Measurements from ENCODE around the gene USHBP1. TPM values are rescaled to one million over a fixed set of nuclear protein-coding genes. Genes with fewer than 3 reads are reported as not detected.
A peak's percentile ranks its signal among the peaks of the same experiment; 100 is the strongest.

Gene USHBP1
- total RNA-seq, 4 donors from 2014 or later: 0.70 to 4.8 (median 0.73) TPM; not detected in 1

GRCh38 chr19:17205237-17206140 is 59.1 kb downstream of the USHBP1 start:
- H3K9me3 ChIP-seq: no peaks in the 10 kb centered on the region
- no peak overlapping the region for H3K4me3 ChIP-seq
- peaks cover 20 to 100% (median 24%) of the 10 kb centered on the region in 3 donors for H3K36me3 ChIP-seq
- no peaks in the 10 kb centered on the region for H3K4me1 ChIP-seq
- TF ChIP-seq POLR2A (IDR thresholded peaks at IDR 0.05) (no peak), CTCF (IDR thresholded peaks at IDR 0.05) (peak in 5 of 6 experiments; percentile 53 to 81 (median 71))
- WGBS, 2 donors: 67 to 100% methylated on average over 1 to 3 of the region's 27 CpGs
- H3K27me3 ChIP-seq: no peaks in the 10 kb centered on the region
- DNase-seq: no peak
- no peak overlapping the region for H3K27ac ChIP-seq
- intact Hi-C loops (cut with DNase I): loop anchor here (10.0 kb wide), 1 partner anchor 79 kb away; the partner anchor contains the start of gene ANKLE1

- DNase-seq: no peak
- intact Hi-C loops (cut with DNase I): loop anchor here (10.0 kb wide), 1 partner anchor 82 kb away; the partner anchor contains the start of gene ANKLE1
Observed at GRCh38 chr19:17202713-17203112, 61.8 kb downstream of the USHBP1 start.

GRCh38 chr19:17202249-17202648 is 62.3 kb downstream of the USHBP1 start:
- intact Hi-C loops (cut with DNase I): loop anchor here (10.0 kb wide), 1 partner anchor 83 kb away; the partner anchor contains the start of gene ANKLE1
- 77 to 84% methylated on average over 8 to 9 of the region's 9 CpGs for WGBS, 2 donors

More at GRCh38 chr19:17202713-17203112, 61.8 kb downstream of the USHBP1 start:
- Histone ChIP-seq H3K4me3 (no peak overlapping the region), H3K36me3 (peaks cover 20 to 100% (median 33%) of the 10 kb centered on the region in 3 donors), H3K27ac (no peak overlapping the region), H3K9me3 (no peaks in the 10 kb centered on the region), H3K4me1 (no peaks in the 10 kb centered on the region), H3K27me3 (no peaks in the 10 kb centered on the region)
- 79 to 90% methylated on average over 5 to 12 of the region's 17 CpGs for WGBS, 2 donors
- no peak for TF ChIP-seq POLR2A (IDR thresholded peaks at IDR 0.05)
- no peak for TF ChIP-seq CTCF (IDR thresholded peaks at IDR 0.05)

GRCh38 chr19:17200408-17201079 is 64.0 kb downstream of the USHBP1 start:
- DNase-seq: no peak
- H3K27ac ChIP-seq: no peak overlapping the region
- no peaks in the 10 kb centered on the region for H3K9me3 ChIP-seq
- no peaks in the 10 kb centered on the region for H3K4me1 ChIP-seq
- no peak overlapping the region for H3K4me3 ChIP-seq
- 79 to 99% methylated on average over 4 to 8 of the region's 16 CpGs for WGBS, 2 donors
- TF ChIP-seq CTCF (IDR thresholded peaks at IDR 0.05) (no peak), POLR2A (IDR thresholded peaks at IDR 0.05) (no peak)
- peaks cover 21 to 98% (median 38%) of the 10 kb centered on the region in 3 donors for H3K36me3 ChIP-seq
- no peaks in the 10 kb centered on the region for H3K27me3 ChIP-seq
- intact Hi-C loops (cut with DNase I): loop anchor here (10.0 kb wide), 1 partner anchor 84 kb away; the partner anchor contains the start of gene ANKLE1

More at GRCh38 chr19:17202249-17202648, 62.3 kb downstream of the USHBP1 start:
- Histone ChIP-seq H3K4me1 (no peaks in the 10 kb centered on the region), H3K9me3 (no peaks in the 10 kb centered on the region), H3K36me3 (peaks cover 20 to 100% (median 33%) of the 10 kb centered on the region in 3 donors), H3K4me3 (no peak overlapping the region), H3K27me3 (no peaks in the 10 kb centered on the region), H3K27ac (no peak overlapping the region)
- TF ChIP-seq POLR2A (IDR thresholded peaks at IDR 0.05): no peak
- TF ChIP-seq CTCF (IDR thresholded peaks at IDR 0.05): no peak
- no peak for DNase-seq

Other genes starting within 250 kb of the USHBP1 start
- 1 to 10 TPM in 3 of 4 donors, under 1 TPM in 1; 0.72 to 8.2 (median 4.0) TPM for gene CPAMD8, start 237.9 kb downstream of the USHBP1 start, total RNA-seq
- 1 to 10 TPM; 3.0 to 5.8 (median 3.2) TPM for gene HAUS8, start 189.3 kb downstream of the USHBP1 start, total RNA-seq
- 10 to 100 TPM; 25.5 to 60.5 (median 39.5) TPM for gene MYO9B, start 189.0 kb downstream of the USHBP1 start, total RNA-seq
- gene USE1, start 49.4 kb downstream of the USHBP1 start, total RNA-seq: 10 to 100 TPM; 11.2 to 22.5 (median 17.6) TPM
- 1 to 10 TPM; 1.8 to 6.9 (median 4.1) TPM for gene OCEL1, start 38.5 kb downstream of the USHBP1 start, total RNA-seq
- gene NR2F6, start 18.8 kb downstream of the USHBP1 start, total RNA-seq: 100 to 1,000 TPM in 1 of 4 donors, 10 to 100 TPM in 3; 52.8 to 115 (median 82.7) TPM
- gene BABAM1, start 2.7 kb upstream of the USHBP1 start, total RNA-seq: 10 to 100 TPM; 29.1 to 55.8 (median 53.1) TPM
- under 1 TPM in 3 of 4 donors, not detected in 1; 0.12 to 0.57 (median 0.22) TPM for gene ANKLE1, start 17.2 kb upstream of the USHBP1 start, total RNA-seq
- gene ABHD8, start 38.7 kb upstream of the USHBP1 start, total RNA-seq: 1 to 10 TPM; 2.0 to 8.4 (median 5.2) TPM
- 10 to 100 TPM; 91.1 to 97.2 (median 92.8) TPM for gene MRPL34, start 41.1 kb upstream of the USHBP1 start, total RNA-seq
- gene DDA1, start 44.8 kb upstream of the USHBP1 start, total RNA-seq: 10 to 100 TPM; 16.4 to 29.0 (median 22.7) TPM
- gene ANO8, start 70.1 kb upstream of the USHBP1 start, total RNA-seq: 10 to 100 TPM in 1 of 4 donors, 1 to 10 TPM in 3; 3.8 to 19.1 (median 6.5) TPM
- gene GTPBP3, start 72.8 kb upstream of the USHBP1 start, total RNA-seq: 10 to 100 TPM; 22.7 to 34.9 (median 31.4) TPM
- gene PLVAP, start 112.6 kb upstream of the USHBP1 start, total RNA-seq: 10 to 100 TPM in 3 of 4 donors, 1 to 10 TPM in 1; 9.1 to 38.3 (median 25.7) TPM
- not detected for gene CCDC194, start 129.5 kb upstream of the USHBP1 start, total RNA-seq
- 10 to 100 TPM in 3 of 4 donors, 1 to 10 TPM in 1; 4.1 to 66.8 (median 31.0) TPM for gene BST2, start 140.9 kb upstream of the USHBP1 start, total RNA-seq
- gene MVB12A, start 155.3 kb upstream of the USHBP1 start, total RNA-seq: 10 to 100 TPM; 54.0 to 96.3 (median 61.7) TPM
- gene TMEM221, start 183.9 kb upstream of the USHBP1 start, total RNA-seq: under 1 TPM in 2 of 4 donors, not detected in 2; 0.19 to 0.26 TPM
- not detected for gene NXNL1, start 196.2 kb upstream of the USHBP1 start, total RNA-seq
- gene SLC27A1, start 205.8 kb upstream of the USHBP1 start, total RNA-seq: 10 to 100 TPM in 1 of 4 donors, 1 to 10 TPM in 3; 4.1 to 19.5 (median 8.7) TPM
- 100 to 1,000 TPM in 1 of 4 donors, 10 to 100 TPM in 3; 84.5 to 104 (median 92.5) TPM for gene PGLS, start 246.9 kb upstream of the USHBP1 start, total RNA-seq